Measurements from ENCODE around the gene RAD51B. TPM values are rescaled to one million over a fixed set of nuclear protein-coding genes. Genes with fewer than 3 reads are reported as not detected.

Gene RAD51B
- total RNA-seq, 6 experiments from 2014 or later = 2.7 to 5.8 (median 4.3) TPM

DNA sequence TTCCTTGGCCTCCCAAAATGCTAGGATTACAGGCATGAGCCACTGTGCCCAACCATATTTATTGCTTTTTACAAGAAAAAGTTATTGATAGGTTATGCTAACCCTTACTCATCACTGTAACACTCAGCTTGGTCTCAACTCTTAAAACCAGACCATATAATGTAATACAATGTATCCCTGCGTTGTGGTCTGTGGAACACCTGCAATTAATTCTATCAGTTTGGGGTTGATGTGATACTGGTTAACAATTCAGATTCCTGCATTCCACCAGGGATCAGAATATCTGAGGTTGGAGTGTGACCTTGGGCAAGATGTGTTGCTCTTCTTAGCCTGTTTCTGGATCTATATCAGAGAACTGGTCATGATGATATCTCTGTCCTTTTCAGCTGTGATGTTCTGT is 419.0 kb downstream of the RAD51B start:
- WGBS (ENCODE audit: insufficient coverage, low coverage, low lambda C conversion rate, missing lambda C conversion rate) = 100% methylated on average over 1 of the region's 1 CpG

DNA sequence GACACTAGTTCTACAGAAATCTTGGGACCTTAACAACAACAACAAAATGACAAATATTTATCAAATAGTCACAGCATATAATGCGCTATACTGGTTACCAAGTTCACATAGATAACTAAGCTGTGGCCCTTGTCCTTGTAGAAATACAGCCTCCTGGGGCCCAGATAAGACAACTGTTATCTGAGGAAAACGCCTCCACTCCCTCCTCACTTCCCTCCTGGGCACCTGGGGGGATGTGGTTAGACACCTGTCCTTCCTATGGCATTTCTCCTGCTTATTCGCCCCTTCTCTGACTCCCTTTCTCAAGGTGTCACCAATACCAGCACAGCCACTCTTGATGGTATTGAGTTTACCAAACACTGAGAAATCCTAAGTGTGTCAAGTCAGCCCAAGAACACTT is 419.4 kb downstream of the RAD51B start:
- intact Hi-C loops (cut with DNase I) = no loop called here
- no peaks in the 10 kb centered on the region for H3K9me3 ChIP-seq
- H3K4me1 ChIP-seq = peaks cover 0 to 25% (median 0%) of the 10 kb centered on the region in 4 donors
- ATAC-seq = no peak
- TF ChIP-seq, protein P1, sequence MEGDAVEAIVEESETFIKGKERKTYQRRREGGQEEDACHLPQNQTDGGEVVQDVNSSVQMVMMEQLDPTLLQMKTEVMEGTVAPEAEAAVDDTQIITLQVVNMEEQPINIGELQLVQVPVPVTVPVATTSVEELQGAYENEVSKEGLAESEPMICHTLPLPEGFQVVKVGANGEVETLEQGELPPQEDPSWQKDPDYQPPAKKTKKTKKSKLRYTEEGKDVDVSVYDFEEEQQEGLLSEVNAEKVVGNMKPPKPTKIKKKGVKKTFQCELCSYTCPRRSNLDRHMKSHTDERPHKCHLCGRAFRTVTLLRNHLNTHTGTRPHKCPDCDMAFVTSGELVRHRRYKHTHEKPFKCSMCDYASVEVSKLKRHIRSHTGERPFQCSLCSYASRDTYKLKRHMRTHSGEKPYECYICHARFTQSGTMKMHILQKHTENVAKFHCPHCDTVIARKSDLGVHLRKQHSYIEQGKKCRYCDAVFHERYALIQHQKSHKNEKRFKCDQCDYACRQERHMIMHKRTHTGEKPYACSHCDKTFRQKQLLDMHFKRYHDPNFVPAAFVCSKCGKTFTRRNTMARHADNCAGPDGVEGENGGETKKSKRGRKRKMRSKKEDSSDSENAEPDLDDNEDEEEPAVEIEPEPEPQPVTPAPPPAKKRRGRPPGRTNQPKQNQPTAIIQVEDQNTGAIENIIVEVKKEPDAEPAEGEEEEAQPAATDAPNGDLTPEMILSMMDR (IDR thresholded peaks at IDR 0.05) = no peak
- no peak for TF ChIP-seq POLR2A (IDR thresholded peaks at IDR 0.05)
- no peak overlapping the region for H3K4me3 ChIP-seq
- no peak overlapping the region for H3K27ac ChIP-seq
- no peak for DNase-seq
- H3K27me3 ChIP-seq = no peaks in the 10 kb centered on the region
- no peaks in the 10 kb centered on the region for H3K36me3 ChIP-seq
- whole genome bisulfite sequencing (ENCODE audit: insufficient coverage, low coverage, low lambda C conversion rate, missing lambda C conversion rate) = 50% methylated on average over 1 of the region's 3 CpGs

More for the DNA sequence above, 419.0 kb downstream of the RAD51B start:
- H3K36me3 ChIP-seq = no peaks in the 10 kb centered on the region
- no peak for ATAC-seq
- TF ChIP-seq, protein P1 (IDR thresholded peaks at IDR 0.05) = no peak
- TF ChIP-seq POLR2A (IDR thresholded peaks at IDR 0.05) = no peak
- DNase-seq = no peak
- H3K9me3 ChIP-seq = no peaks in the 10 kb centered on the region
- H3K27ac ChIP-seq = no peak overlapping the region
- no peak overlapping the region for H3K4me3 ChIP-seq
- peaks cover 0 to 27% (median 0%) of the 10 kb centered on the region in 4 donors for H3K4me1 ChIP-seq
- intact Hi-C loops (cut with DNase I) = no loop called here
- H3K27me3 ChIP-seq = no peaks in the 10 kb centered on the region

DNA sequence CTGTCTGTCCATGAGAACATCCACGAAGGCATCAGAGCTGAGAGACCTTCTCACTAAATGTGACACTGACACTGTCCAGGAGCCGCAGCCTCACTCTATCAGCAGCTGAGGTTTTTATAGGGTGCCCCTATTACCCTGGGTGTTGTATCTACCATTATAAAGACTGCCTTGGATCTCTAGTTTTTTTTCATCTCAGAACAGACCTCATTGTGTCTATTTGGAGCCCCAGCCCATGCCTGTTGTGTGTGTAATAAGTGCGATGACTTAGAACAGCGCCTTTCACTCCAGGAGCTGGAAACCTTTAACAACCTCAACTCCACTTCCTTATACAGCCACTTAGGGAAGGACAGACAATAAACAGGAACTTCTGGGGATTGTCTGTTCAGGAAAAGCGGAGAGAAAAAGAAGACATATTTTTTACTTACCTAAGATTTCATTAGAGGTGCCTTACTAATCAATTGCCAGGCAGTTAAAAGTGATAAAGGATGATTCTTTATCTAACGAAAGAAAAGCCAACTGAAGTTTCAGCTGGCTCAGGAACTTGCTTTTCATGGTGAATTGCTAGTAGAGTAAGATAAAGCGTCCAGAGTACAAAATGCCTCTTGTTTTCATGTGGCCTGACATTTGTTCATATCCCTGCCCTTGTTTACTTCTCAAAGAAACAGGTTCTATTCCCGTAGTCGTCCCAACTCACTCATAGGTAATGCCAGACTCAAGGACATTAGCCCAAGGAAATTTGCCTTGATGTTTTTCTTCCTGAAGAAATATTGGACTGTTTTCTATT is 420.6 kb downstream of the RAD51B start:
- intact Hi-C loops (cut with DNase I) = loop anchor here in 1 of 2 donors (10.0 kb wide), 1 partner anchor 45 kb away; no protein-coding TSS in a partner anchor
- WGBS (ENCODE audit: insufficient coverage, low coverage, low lambda C conversion rate, missing lambda C conversion rate) = 51% methylated on average over 9 of the region's 9 CpGs
- Histone ChIP-seq H3K27me3 (no peaks in the 10 kb centered on the region), H3K9me3 (no peaks in the 10 kb centered on the region), H3K4me3 (no peak overlapping the region), H3K27ac (peak overlapping the region in 2 of 3 donors; percentile 26 to 30), H3K4me1 (peaks cover 0 to 25% (median 0%) of the 10 kb centered on the region in 4 donors), H3K36me3 (no peaks in the 10 kb centered on the region)
- DNase-seq (no peak), ATAC-seq (peak in 3 of 4 donors; percentile 29 to 57 (median 56))
- TF ChIP-seq POLR2A (IDR thresholded peaks at IDR 0.05) = no peak
- TF ChIP-seq, protein P1 (IDR thresholded peaks at IDR 0.05) = no peak

DNA sequence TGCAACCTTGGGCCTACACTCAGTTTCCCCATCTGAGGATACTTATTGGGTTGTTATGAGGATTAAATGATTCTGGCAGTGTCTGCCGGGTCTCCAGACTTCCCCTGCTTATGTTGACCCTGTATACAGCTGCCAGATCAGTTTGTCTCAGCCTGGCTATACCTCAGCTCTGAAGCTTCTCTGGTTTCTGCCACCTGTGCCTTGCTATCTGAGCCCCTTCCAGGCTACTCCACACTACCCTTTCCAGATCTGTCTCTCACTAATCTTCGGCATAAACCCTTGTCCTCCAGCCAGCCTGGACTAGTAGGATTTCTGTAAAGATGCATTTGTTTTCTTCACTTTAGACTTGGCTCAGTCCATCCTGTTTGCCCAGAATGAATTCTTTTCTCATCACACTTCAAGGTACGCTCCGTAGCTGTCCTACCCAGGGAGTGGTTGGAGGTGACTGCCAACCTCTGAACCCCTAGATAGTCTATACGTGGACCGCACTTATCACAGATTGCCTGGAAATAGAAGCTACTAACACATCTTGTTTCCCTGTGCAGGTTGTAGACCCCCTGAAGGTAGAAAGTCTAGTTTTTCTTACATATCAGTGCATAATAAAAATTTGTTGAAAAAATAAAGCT is 422.4 kb downstream of the RAD51B start:
- DNase-seq = no peak
- Histone ChIP-seq H3K27me3 (no peaks in the 10 kb centered on the region), H3K9me3 (no peaks in the 10 kb centered on the region), H3K27ac (no peak overlapping the region), H3K36me3 (no peaks in the 10 kb centered on the region), H3K4me3 (no peak overlapping the region), H3K4me1 (peaks cover 0 to 25% (median 4%) of the 10 kb centered on the region in 4 donors)
- WGBS (ENCODE audit: insufficient coverage, low coverage, low lambda C conversion rate, missing lambda C conversion rate) = 84% methylated on average over 4 of the region's 6 CpGs
- TF ChIP-seq, protein P1 (IDR thresholded peaks at IDR 0.05) = no peak
- TF ChIP-seq POLR2A (IDR thresholded peaks at IDR 0.05) = no peak
- ATAC-seq = no peak
- intact Hi-C loops (cut with DNase I) = loop anchor here in 1 of 2 donors (10.0 kb wide), 1 partner anchor 47 kb away; no protein-coding TSS in a partner anchor
